ENCODE data around the gene IGFBP3.
"Not testable (repeated sequence)": the region's sequence is repeated elsewhere in the genome, so short reads cannot be mapped to it uniquely, and the experiment has no call there.

The IGFBP3 gene

GRCh38 chr7:45920502-45921380, at the start of gene IGFBP3:
IGFBP3 (minus strand) TSS chr7:45921272; CDS start chr7:45921140, 132 bp downstream.
- peak; percentile 50 for DNase-seq

- DNase-seq: no peak
Measured at GRCh38 chr7:45970454-45970853, 49.4 kb upstream of the IGFBP3 start.

- no peak for DNase-seq
Measured at GRCh38 chr7:45969940-45970339, 48.9 kb upstream of the IGFBP3 start.

GRCh38 chr7:45968856-45969541, 47.9 kb upstream of the IGFBP3 start:
- DNase-seq: no peak

GRCh38 chr7:45968312-45968711, 47.2 kb upstream of the IGFBP3 start:
- no peak for DNase-seq

GRCh38 chr7:45967591-45968157, 46.6 kb upstream of the IGFBP3 start:
- no peak for DNase-seq

GRCh38 chr7:45962861-45963260, 41.8 kb upstream of the IGFBP3 start:
- no peak for DNase-seq

- DNase-seq: no peak
Measured at GRCh38 chr7:45957721-45958120, 36.6 kb upstream of the IGFBP3 start.

- no peak for DNase-seq
Measured at GRCh38 chr7:45955286-45955685, 34.2 kb upstream of the IGFBP3 start.

GRCh38 chr7:45953055-45953454, 32.0 kb upstream of the IGFBP3 start:
- DNase-seq: not testable (repeated sequence)

- DNase-seq: no peak
Measured at GRCh38 chr7:45944058-45944457, 23.0 kb upstream of the IGFBP3 start.

GRCh38 chr7:45940939-45941338, 19.9 kb upstream of the IGFBP3 start:
- DNase-seq: no peak

- DNase-seq: peak; percentile 63
Measured at GRCh38 chr7:45940237-45940781, 19.2 kb upstream of the IGFBP3 start.

- DNase-seq: no peak
Measured at GRCh38 chr7:45939574-45939973, 18.5 kb upstream of the IGFBP3 start.

- DNase-seq: no peak
Measured at GRCh38 chr7:45938626-45939302, 17.7 kb upstream of the IGFBP3 start.

- DNase-seq: no peak
Measured at GRCh38 chr7:45937862-45938261, 16.8 kb upstream of the IGFBP3 start.

- no peak for DNase-seq
Measured at GRCh38 chr7:45937301-45937700, 16.2 kb upstream of the IGFBP3 start.

GRCh38 chr7:45930967-45931366, 9.9 kb upstream of the IGFBP3 start:
- no peak for DNase-seq

- no peak for DNase-seq
Measured at GRCh38 chr7:45927721-45928120, 6.6 kb upstream of the IGFBP3 start.

- no peak for DNase-seq
Measured at GRCh38 chr7:45924283-45924682, 3.2 kb upstream of the IGFBP3 start.

- no peak for DNase-seq
Measured at GRCh38 chr7:45923818-45924217, 2.7 kb upstream of the IGFBP3 start.

- peak; percentile 58 for DNase-seq
Measured at GRCh38 chr7:45923290-45923689, 2.2 kb upstream of the IGFBP3 start.

GRCh38 chr7:45922810-45923209, 1.7 kb upstream of the IGFBP3 start:
- DNase-seq: peak; percentile 34

Measured in CD4-positive, alpha-beta T cell treated with Interleukin-21 for 1 hour (primary cell).